Activated naive CD8-positive, alpha-beta T cell treated with anti-CD3 and anti-CD28 coated beads, Interleukin-2, amount 50 U/mL, for 24 hours (primary cell): ENCODE results near the gene CALN1.

Experiments
- ATAC-seq: fragments of 150-1000 bp; cut with Tn5 transposase; one replicate; pipeline ENCODE4 v1.10.0; 2021
- DNase-seq: peaks from one replicate; pipeline ENCODE4 v3.0.0; 2021
- H3K27ac Mint-ChIP-seq: one replicate; pipeline ENCODE4 v1.8.0; 2021; ENCODE audit warnings: mild to moderate bottlenecking, mixed read lengths
- H3K27me3 Mint-ChIP-seq: one replicate; pipeline ENCODE4 v1.8.0; 2021; ENCODE audit warnings: mixed read lengths
- H3K36me3 Mint-ChIP-seq: one replicate; pipeline ENCODE4 v1.8.0; 2021; ENCODE audit warnings: low read depth, mixed read lengths
- H3K4me1 Mint-ChIP-seq: one replicate; pipeline ENCODE4 v1.8.0; 2021; ENCODE audit warnings: mixed read lengths
- H3K4me3 Mint-ChIP-seq: one replicate; pipeline ENCODE4 v1.8.0; 2021; ENCODE audit warnings: mild to moderate bottlenecking, moderate library complexity, mixed read lengths
- H3K9me3 Mint-ChIP-seq: one replicate; pipeline ENCODE4 v1.8.0; 2021; ENCODE audit warnings: mixed read lengths

CALN1 gene

DNA sequence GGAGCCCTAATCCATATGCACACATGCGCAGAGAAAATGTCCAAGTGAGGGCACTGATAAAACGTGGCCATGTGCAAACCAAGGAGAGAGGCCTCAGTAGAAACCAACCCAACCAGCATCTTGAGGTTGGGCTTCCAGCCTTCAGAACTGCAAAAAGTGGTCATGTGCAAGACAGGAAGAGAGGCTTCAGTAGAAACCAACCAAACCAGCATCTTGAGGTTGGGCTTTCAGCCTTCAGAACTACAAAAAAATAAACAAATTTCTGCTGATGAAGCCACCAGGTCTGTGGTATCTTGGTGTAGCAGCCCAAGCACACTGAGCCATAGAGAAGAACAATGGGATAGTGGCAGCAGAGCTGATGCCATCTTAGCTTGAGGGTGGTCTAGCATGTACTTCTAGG lies 371.5 kb downstream of the CALN1 start:
- no peaks in the 10 kb centered on the region for H3K4me1 Mint-ChIP-seq
- no peak for ATAC-seq
- DNase-seq = no peak
- H3K9me3 Mint-ChIP-seq = peaks cover 9% of the 10 kb centered on the region
- H3K4me3 Mint-ChIP-seq = no peak overlapping the region
- H3K27ac Mint-ChIP-seq = no peak overlapping the region
- no peaks in the 10 kb centered on the region for H3K27me3 Mint-ChIP-seq
- no peaks in the 10 kb centered on the region for H3K36me3 Mint-ChIP-seq

DNA sequence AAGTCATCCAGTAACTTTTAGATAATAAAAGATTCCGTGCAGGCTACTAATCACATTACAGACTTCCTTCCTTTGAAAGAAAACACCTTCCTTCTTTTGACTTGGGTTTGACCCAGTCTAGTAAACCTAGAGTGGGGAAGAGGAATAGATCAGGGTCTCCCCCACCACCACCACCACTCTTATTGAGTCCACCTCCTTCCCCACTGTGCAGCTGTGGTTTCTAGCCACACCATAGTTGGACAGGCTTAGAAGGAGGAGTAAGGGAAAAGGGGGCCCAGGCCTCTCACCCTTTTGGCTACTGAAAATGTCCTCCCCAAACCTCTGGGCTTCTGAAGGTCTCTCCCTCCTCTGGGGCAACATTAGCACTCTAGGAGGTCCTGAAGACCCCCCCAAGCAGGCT lies 372.7 kb downstream of the CALN1 start:
- ATAC-seq (no peak), DNase-seq (no peak)
- Mint-ChIP-seq H3K9me3 (peaks cover 9% of the 10 kb centered on the region), H3K27ac (no peak overlapping the region), H3K4me3 (no peak overlapping the region), H3K4me1 (no peaks in the 10 kb centered on the region), H3K27me3 (no peaks in the 10 kb centered on the region), H3K36me3 (no peaks in the 10 kb centered on the region)

DNA sequence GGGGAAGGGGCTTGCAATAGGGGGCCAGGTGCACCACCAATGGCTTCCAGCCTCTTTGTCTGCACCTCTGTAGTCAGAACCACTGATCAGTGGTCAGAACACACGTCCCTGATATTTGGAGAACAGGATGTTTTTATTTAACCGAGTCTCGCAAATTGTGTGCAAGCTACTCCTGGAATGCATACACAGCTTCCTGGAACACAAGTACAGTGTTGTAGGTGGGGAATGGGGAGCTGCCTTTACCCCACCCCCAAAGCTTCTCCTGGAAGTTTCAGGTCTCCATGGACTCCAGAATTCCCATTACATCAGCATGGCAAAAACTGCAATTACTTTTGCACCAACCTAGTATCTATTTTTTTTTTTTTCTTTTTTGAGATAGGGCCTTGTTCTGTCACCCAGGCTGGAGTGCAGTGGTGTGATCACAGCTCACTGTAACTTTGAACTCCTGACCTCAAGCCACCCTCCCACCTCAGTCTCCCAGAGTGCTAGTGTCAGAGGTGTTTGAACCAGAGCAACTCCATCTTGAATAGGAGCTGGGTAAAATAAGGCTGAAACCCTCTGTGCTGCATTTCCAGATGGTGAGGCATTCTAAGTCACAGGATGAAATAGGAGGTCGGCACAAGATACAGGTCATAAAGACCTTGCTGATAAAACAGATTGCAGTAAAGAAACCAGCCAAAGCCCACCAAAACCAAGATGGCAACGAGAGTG lies 374.0 kb downstream of the CALN1 start:
- no peak for DNase-seq
- no peak overlapping the region for H3K4me3 Mint-ChIP-seq

DNA sequence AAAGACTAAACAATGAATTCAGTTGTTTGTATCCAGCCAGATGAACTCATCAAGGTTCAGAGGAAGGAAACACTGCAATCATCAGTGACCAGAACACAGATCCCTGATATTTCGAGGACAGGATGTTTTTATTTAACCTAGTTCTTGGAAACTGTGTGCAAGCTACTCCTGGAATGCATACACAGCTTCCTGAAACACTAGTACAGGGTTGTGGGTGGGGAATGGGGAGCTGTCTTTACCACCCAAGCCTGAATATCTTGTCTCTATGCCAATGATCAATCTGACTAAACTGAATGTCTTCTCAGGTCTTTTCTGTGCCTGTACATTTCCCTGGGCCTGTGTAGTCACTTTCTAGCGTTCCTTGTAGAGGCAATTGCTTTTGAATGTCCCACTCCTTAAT lies 374.6 kb downstream of the CALN1 start:
- Mint-ChIP-seq H3K27me3 (no peaks in the 10 kb centered on the region), H3K9me3 (peaks cover 14% of the 10 kb centered on the region), H3K4me3 (no peak overlapping the region), H3K4me1 (no peaks in the 10 kb centered on the region), H3K27ac (no peak overlapping the region), H3K36me3 (no peaks in the 10 kb centered on the region)
- DNase-seq (no peak), ATAC-seq (no peak)

More for the DNA sequence above, 374.0 kb downstream of the CALN1 start:
- H3K9me3 Mint-ChIP-seq = peaks cover 14% of the 10 kb centered on the region
- no peak overlapping the region for H3K27ac Mint-ChIP-seq
- H3K36me3 Mint-ChIP-seq = no peaks in the 10 kb centered on the region
- H3K27me3 Mint-ChIP-seq = no peaks in the 10 kb centered on the region
- ATAC-seq = no peak
- H3K4me1 Mint-ChIP-seq = no peaks in the 10 kb centered on the region

DNA sequence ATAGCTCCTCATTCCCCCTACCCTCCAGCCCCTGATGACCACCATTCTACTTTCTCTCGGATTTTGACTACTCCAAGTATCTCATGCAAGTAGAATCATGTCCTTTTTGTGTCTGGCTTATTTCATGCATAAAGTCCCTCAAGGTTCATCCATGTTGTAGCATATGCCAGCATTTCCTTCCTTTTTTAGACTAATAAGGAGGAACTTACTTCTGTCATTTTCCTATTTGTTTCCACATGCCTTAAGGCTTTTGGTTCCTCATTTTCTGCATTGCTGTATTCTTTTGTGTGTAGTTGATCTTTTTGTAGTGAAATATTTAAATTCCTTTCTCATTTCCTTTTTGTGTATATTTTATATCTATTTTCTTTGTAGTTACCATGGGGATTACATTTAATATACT lies 376.9 kb downstream of the CALN1 start:
- Mint-ChIP-seq H3K27me3 (no peaks in the 10 kb centered on the region), H3K4me3 (no peak overlapping the region), H3K36me3 (no peaks in the 10 kb centered on the region), H3K9me3 (peaks cover 14% of the 10 kb centered on the region), H3K4me1 (no peaks in the 10 kb centered on the region), H3K27ac (no peak overlapping the region)
- no peak for ATAC-seq
- DNase-seq = no peak

DNA sequence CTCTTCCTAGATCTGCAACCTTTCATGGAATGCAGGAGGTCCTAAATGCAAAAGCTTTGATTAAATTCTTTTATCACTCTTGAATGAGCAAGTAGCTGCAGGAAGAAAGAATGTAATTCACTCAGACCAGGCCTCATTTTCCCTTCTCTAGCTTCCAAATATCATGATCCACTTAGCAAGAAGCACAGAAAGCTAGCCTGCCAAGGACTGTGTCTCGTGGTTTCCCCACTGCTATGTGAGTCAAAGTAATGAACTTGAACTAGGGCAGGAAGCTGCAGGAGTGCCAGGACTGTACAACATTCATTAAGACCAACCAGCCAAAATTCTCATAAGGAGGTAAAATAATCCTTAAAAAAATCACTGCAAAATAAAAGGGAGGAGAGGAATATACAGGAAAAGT lies 379.2 kb downstream of the CALN1 start:
- H3K4me3 Mint-ChIP-seq = no peak overlapping the region
- peaks cover 14% of the 10 kb centered on the region for H3K9me3 Mint-ChIP-seq
- no peak for DNase-seq
- H3K4me1 Mint-ChIP-seq = no peaks in the 10 kb centered on the region
- H3K27me3 Mint-ChIP-seq = no peaks in the 10 kb centered on the region
- H3K27ac Mint-ChIP-seq = no peak overlapping the region
- no peaks in the 10 kb centered on the region for H3K36me3 Mint-ChIP-seq
- ATAC-seq = no peak

DNA sequence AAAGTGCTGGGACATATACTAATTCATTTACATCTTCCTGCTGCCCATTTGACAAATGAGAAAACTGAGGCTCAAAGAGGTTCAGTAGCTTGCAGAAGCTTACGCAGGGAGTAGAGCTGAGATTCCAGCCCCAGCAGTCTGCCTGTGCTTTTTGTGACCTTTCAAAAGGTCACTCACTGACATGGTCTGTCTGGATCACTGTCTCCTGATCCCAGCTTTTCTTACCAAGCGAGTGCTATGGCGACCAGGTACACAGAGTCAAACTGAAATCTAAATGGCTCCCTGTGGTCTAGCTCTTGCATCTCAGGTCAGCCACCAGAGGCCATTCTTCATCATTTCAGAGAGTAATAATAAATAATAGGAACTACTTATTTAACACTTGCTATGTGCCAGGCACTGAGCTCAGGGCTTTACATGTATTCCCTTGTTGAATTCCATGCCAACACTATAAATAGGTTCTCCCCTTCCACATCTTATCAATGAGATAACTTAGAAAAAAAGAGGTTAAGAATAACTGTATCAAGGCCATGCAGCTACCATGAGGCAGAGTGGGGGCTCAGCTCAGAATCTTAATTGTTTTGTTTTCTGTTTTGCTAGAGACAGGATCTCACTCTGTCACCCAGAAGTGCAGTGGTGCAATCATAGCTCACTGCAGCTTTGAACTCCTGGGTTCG lies 381.0 kb downstream of the CALN1 start:
- Mint-ChIP-seq H3K36me3 (no peaks in the 10 kb centered on the region), H3K27me3 (no peaks in the 10 kb centered on the region)

DNA sequence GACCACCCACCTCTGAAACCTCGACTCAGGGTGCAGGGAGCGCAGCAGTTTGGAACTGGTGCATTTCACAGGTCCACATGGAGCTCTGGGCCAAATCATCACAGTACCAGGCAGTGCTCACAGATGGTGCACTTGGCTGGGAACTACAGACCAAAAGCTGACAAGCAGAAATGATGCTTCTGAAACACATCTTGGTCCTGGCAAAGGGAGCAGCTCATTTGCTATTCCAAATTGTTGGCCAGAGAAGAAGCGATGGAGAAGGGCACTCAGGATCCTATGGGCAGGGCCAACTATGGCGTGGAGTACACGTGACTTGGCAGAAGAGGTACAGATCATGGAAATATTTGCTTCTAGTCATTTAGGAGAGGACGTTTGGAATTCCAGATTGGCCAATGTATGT lies 383.9 kb downstream of the CALN1 start:
- no peaks in the 10 kb centered on the region for H3K9me3 Mint-ChIP-seq
- no peak overlapping the region for H3K4me3 Mint-ChIP-seq
- ATAC-seq = no peak

More for the DNA sequence above, 381.0 kb downstream of the CALN1 start:
- no peak overlapping the region for H3K4me3 Mint-ChIP-seq
- H3K4me1 Mint-ChIP-seq = no peaks in the 10 kb centered on the region
- peaks cover 7% of the 10 kb centered on the region for H3K9me3 Mint-ChIP-seq
- no peak for ATAC-seq
- no peak for DNase-seq
- no peak overlapping the region for H3K27ac Mint-ChIP-seq

DNA sequence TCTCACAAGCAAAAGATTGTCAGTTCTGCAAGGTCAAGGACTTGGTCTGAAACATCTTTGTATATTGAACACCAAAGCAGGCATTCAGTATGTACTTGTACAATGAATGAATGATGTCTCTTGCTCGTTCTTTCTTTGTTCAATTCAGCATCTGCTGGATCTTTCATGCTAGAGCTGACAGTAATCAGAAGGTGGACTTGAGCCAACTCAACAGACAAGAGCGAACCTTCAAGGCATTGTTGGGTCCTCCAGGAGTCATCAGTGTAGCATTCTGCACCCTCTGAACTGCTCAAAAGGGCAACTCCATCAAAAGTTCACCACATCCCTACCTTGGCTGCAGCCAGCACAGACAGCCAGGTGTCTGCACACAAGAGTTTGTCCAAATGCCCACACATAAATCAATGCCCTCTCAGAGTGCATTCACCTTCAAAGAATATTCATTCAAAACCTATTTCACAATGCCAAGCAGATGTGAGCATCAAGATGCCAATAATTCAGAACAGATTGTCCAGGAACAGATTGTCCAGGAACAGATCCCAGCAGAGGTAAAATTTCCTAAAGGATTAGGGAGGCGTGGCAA lies 386.7 kb downstream of the CALN1 start:
- Mint-ChIP-seq H3K4me3 (no peak overlapping the region), H3K36me3 (no peaks in the 10 kb centered on the region), H3K9me3 (peaks cover 6% of the 10 kb centered on the region), H3K4me1 (no peaks in the 10 kb centered on the region), H3K27ac (no peak overlapping the region), H3K27me3 (no peaks in the 10 kb centered on the region)
- DNase-seq (no peak), ATAC-seq (no peak)

More for the DNA sequence above, 383.9 kb downstream of the CALN1 start:
- no peaks in the 10 kb centered on the region for H3K4me1 Mint-ChIP-seq
- H3K27ac Mint-ChIP-seq = no peak overlapping the region
- no peaks in the 10 kb centered on the region for H3K36me3 Mint-ChIP-seq
- no peaks in the 10 kb centered on the region for H3K27me3 Mint-ChIP-seq
- no peak for DNase-seq

DNA sequence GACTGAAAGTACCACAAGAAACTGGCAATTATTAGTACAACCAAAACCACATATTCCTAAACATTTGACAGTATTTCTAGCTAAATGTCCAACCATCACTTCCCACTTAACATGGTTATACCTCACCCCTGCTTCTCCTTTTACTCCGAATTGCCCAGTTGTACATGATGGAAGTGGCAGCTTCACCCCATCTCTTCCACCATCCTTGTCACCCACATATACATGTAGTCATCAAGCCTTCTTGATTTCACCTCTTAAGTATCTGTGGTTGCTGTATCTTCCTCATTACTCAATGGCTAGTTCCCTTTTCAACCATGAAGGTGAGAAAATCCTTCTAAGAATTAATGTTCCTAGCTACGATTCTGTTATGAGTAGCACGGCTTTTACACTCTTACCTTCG lies 388.2 kb downstream of the CALN1 start:
- H3K36me3 Mint-ChIP-seq = no peaks in the 10 kb centered on the region
- H3K4me3 Mint-ChIP-seq = no peak overlapping the region

DNA sequence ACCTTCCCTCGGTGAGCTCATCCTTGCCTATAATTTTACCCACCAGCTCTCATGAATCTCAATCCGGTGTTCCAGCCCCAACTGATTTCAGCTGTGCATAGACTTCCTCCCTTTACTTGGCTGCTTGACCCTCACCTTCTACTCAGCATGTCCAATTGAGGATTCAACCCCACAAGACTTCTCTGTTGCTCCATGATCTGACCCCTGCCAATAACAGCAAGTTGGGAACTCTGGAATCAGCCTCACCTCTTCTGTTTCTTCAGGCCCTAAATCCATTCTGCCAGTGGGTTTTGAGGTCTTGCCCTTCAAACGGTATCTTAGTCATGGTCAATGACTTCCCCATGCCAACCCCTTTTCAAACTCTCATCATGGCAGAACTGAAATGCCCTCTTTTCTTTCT lies 390.4 kb downstream of the CALN1 start:
- Mint-ChIP-seq H3K27ac (no peak overlapping the region), H3K4me1 (no peaks in the 10 kb centered on the region), H3K27me3 (no peaks in the 10 kb centered on the region), H3K36me3 (no peaks in the 10 kb centered on the region), H3K4me3 (no peak overlapping the region), H3K9me3 (peaks cover 6% of the 10 kb centered on the region)
- no peak for DNase-seq
- no peak for ATAC-seq

More for the DNA sequence above, 388.2 kb downstream of the CALN1 start:
- Mint-ChIP-seq H3K9me3 (peaks cover 6% of the 10 kb centered on the region), H3K4me1 (no peaks in the 10 kb centered on the region), H3K27me3 (no peaks in the 10 kb centered on the region), H3K27ac (no peak overlapping the region)
- DNase-seq (no peak), ATAC-seq (no peak)

DNA sequence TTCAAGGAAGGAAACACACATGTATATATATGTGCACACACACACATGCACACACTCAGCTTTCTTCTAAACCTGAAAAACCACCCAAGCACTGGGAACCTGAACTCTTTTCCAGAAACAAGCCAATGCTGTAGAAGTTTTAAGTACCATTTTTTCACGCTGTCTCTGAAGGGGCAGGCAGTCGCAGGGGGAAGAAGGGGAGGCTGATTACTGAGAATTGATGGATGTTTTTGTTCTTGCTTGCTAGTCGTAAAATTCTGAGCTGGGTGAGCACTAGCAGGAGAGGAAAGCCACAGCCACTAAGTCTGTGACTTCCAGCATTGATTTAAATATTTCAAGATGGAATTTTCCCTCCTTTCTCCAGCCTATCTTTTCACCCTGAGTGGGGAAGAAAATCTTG lies 391.8 kb downstream of the CALN1 start:
- Mint-ChIP-seq H3K27me3 (no peaks in the 10 kb centered on the region), H3K27ac (no peak overlapping the region), H3K4me1 (no peaks in the 10 kb centered on the region), H3K36me3 (no peaks in the 10 kb centered on the region), H3K9me3 (peaks cover 6% of the 10 kb centered on the region), H3K4me3 (no peak overlapping the region)
- no peak for DNase-seq
- no peak for ATAC-seq

DNA sequence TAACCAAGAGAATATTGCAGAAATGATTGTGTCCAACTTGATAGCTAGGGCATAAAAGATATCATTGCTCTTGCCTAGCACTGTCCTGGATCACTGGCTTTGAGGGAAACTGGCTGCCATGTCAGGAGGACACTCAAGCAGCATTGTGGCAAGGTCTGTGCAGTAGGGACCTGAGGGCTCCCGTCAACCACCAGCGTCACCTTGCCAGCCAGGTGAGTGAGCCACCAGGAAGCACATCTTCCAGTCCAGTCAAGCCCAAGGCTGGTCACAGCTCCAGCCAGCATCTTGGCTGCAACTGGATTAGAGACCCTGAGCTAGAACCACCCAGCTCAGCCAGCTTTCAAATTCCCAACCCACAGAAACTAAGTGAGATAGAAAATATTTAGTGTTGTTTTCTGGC lies 392.7 kb downstream of the CALN1 start:
- ATAC-seq (no peak), DNase-seq (no peak)
- H3K9me3 Mint-ChIP-seq = peaks cover 6% of the 10 kb centered on the region
- H3K4me3 Mint-ChIP-seq = no peak overlapping the region
- no peaks in the 10 kb centered on the region for H3K4me1 Mint-ChIP-seq
- no peaks in the 10 kb centered on the region for H3K36me3 Mint-ChIP-seq
- no peaks in the 10 kb centered on the region for H3K27me3 Mint-ChIP-seq
- H3K27ac Mint-ChIP-seq = no peak overlapping the region

DNA sequence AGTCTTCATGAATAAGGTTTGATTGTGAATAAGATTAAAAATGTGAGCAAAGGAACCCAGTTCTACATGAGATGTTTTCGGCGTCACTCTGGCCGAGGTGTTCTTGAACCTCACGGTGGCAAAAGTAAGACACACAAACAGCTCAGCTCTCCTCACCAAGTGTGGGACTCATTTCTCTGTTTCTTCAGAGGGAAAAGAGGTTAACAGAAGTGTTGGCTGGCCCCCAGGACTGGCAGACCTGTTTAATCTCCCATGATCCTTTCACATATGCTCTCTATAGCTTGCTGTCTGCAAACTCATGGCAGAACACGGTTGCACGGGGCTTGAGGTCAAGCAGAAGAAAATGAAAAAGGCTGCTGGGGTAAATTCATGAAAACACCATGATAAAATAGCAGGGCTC lies 394.4 kb downstream of the CALN1 start:
- no peaks in the 10 kb centered on the region for H3K27me3 Mint-ChIP-seq
- H3K4me1 Mint-ChIP-seq = no peaks in the 10 kb centered on the region
- DNase-seq = no peak
- no peak overlapping the region for H3K4me3 Mint-ChIP-seq
- H3K27ac Mint-ChIP-seq = no peak overlapping the region
- no peaks in the 10 kb centered on the region for H3K36me3 Mint-ChIP-seq
- no peak for ATAC-seq
- peaks cover 6% of the 10 kb centered on the region for H3K9me3 Mint-ChIP-seq

DNA sequence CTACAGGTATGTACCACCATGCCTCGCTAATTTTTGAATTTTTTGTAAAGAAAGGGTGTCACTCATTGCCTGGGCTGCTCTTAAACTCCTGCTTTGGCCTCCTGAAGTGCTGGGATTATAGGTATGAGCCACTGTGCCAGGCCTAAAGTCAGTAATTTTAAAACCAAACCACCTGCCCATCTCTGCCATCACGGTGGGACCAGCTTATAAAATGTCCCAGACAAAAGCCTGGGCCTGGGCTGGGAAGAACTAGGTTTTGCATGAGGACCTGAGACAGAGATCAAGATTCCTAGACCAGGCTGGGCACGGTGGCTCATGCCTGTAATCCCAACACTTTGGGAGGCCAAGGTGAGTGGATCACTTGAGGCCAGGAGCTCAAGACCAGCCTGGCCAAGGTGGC lies 395.6 kb downstream of the CALN1 start:
- Mint-ChIP-seq H3K4me3 (no peak overlapping the region), H3K9me3 (peaks cover under 1% of the 10 kb centered on the region), H3K27me3 (no peaks in the 10 kb centered on the region), H3K36me3 (no peaks in the 10 kb centered on the region), H3K4me1 (no peaks in the 10 kb centered on the region), H3K27ac (no peak overlapping the region)
- ATAC-seq = no peak
- DNase-seq = no peak
